Adipocyte (in vitro differentiated cells): ENCODE measurements around the gene GUCA2A.

Source experiments
- DNase-seq: peaks from one replicate; pipeline ENCODE4 v3.0.0-alpha.2; 2015; ENCODE audit warnings: low read depth
- H3K27me3 ChIP-seq: replicated peaks from 2 replicates; pipeline ENCODE4 v1.7.0; 2013; ENCODE audit warnings: mild to moderate bottlenecking, low read length, moderate library complexity; ENCODE audit not compliant: control insufficient read depth, insufficient read depth
- H3K36me3 ChIP-seq: 2 replicates; pipeline ENCODE4 v1.7.0; 2013; ENCODE audit warnings: low read length, mild to moderate bottlenecking, moderate library complexity; ENCODE audit not compliant: control insufficient read depth, insufficient read depth, severe bottlenecking
- H3K4me1 ChIP-seq: 2 replicates; pipeline ENCODE4 v1.7.0; 2013; ENCODE audit warnings: mild to moderate bottlenecking, low read length, moderate library complexity; ENCODE audit not compliant: control insufficient read depth, insufficient read depth
- H3K4me3 ChIP-seq: 2 replicates; pipeline ENCODE4 v1.7.0; 2013; ENCODE audit warnings: mild to moderate bottlenecking, low read length, moderate library complexity
- H3K9ac ChIP-seq: 2 replicates; pipeline ENCODE4 v1.7.0; 2013; ENCODE audit warnings: mild to moderate bottlenecking, low read length, moderate library complexity
- H3K9me3 ChIP-seq: 2 replicates; pipeline ENCODE4 v1.7.0; 2013; ENCODE audit warnings: mild to moderate bottlenecking, low read length, moderate library complexity; ENCODE audit not compliant: control insufficient read depth

GUCA2A gene

DNA sequence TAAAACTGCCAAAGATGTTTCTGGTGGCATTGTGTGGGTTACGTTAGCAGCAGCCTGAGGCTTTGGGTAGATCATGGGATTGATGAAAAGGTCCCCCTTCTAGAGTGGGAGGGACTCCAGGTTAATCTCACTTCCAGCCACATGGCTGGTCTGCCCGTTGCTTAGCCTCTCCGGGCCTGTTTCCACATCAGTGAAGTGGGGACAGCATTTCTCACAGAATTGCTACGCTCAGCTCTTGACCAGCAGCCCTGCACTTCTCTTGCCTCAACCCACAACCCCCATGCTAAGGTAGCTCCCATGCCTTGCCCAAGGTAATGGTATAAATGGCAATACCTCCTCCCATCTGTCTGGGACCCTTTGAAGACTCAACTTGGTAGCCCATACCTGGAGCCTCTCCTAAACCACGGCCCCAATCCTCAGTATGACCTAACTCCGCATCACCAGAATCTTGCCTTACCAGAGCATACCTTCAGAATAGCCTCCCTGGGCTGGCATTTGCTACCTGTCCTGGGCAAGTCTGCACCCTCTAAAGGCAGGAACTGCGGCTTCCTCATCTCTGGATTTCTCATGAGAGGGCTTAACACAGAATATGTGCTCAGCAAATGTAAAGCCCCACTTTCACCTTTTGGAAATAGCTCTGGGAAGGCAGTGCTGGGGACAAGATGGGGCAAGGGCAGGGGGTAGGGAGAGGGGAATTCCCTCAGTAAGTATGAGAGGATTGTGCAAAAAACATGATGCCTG, 10.9 kb upstream of the GUCA2A start:
- no peak overlapping the region for H3K9ac ChIP-seq
- H3K4me1 ChIP-seq: peaks cover 41% of the 10 kb centered on the region
- no peaks in the 10 kb centered on the region for H3K27me3 ChIP-seq
- H3K36me3 ChIP-seq: no peaks in the 10 kb centered on the region
- H3K4me3 ChIP-seq: no peak overlapping the region
- no peak for DNase-seq
- H3K9me3 ChIP-seq: no peaks in the 10 kb centered on the region

DNA sequence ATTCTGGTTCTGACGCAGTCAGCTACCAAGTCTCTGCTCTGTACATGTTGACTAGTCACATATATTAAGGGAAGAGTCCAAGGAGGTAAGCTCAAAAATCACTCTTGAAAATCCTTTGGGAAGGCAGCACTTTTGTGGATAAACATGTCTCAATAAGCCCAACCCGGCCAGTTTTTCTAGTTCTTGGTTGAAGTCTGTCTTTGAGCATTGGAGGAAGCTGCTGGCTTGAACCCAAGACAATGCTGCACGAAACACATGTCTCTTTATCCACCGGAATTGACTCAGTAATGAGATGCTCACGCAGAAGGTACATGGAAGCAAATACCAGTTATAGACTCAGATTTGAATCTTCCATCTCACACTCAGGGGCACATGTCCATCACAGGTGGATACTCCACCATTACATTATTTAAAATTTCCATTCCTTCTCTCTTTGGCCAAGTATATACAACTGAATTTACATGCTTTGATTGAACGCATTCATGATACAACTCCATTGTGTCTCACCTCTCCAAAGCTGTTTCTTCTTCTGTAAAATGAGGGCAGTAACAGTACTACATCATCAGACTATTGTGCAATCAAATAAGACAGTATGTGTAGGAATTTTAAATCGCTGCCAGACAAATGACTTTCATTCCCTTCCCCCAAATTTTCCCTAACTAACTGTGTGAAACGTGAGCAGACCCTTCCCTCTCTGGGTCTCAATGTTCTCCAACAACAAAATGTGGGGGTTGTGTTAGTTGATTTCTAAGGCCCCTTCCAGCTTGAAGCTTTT, 9.6 kb upstream of the GUCA2A start:
- H3K4me3 ChIP-seq: no peak overlapping the region
- peak; percentile 44 for DNase-seq
- no peaks in the 10 kb centered on the region for H3K27me3 ChIP-seq
- H3K9ac ChIP-seq: no peak overlapping the region
- no peaks in the 10 kb centered on the region for H3K36me3 ChIP-seq
- H3K4me1 ChIP-seq: peaks cover 34% of the 10 kb centered on the region
- H3K9me3 ChIP-seq: no peaks in the 10 kb centered on the region

DNA sequence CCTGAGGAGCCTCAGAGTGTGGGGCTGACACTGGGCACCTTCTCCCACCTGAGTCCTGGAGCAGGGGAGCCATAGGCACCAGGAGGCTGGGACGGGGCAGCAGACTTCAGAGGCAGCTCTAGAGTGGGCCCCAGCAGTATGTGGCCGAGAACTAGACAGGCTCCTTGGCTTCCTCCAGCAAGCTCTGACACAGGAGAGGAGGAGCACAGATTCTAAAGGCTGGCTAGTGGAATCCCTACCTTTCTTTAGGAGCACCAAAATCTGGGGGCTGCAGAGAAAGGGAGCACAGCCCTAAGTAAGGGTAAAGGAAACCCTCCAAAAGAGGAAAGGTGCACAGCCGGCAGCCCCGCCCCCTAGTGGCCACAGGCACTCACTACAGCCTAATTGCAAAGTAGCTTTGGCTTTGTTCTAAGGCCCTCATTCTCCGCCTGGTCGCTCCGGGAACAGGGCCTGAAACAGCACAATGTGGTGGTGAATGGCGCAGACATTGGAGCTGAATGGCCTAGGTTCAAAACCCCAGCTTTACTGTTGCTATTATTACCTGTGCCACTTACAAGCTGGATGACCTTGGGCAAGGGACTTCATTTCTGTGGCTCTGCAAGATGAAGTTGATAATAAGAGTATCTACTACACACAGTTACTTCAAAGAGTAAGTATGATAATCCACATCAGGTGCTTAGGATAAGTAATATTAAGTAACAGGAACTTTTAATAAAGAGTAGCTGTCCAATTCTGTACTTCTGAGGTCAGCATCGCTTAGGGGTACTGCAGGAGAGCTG, 8.8 kb upstream of the GUCA2A start:
- no peaks in the 10 kb centered on the region for H3K27me3 ChIP-seq
- H3K4me1 ChIP-seq: peaks cover 27% of the 10 kb centered on the region
- peak; percentile 69 for DNase-seq
- no peak overlapping the region for H3K4me3 ChIP-seq
- H3K36me3 ChIP-seq: no peaks in the 10 kb centered on the region
- no peaks in the 10 kb centered on the region for H3K9me3 ChIP-seq
- no peak overlapping the region for H3K9ac ChIP-seq

DNA sequence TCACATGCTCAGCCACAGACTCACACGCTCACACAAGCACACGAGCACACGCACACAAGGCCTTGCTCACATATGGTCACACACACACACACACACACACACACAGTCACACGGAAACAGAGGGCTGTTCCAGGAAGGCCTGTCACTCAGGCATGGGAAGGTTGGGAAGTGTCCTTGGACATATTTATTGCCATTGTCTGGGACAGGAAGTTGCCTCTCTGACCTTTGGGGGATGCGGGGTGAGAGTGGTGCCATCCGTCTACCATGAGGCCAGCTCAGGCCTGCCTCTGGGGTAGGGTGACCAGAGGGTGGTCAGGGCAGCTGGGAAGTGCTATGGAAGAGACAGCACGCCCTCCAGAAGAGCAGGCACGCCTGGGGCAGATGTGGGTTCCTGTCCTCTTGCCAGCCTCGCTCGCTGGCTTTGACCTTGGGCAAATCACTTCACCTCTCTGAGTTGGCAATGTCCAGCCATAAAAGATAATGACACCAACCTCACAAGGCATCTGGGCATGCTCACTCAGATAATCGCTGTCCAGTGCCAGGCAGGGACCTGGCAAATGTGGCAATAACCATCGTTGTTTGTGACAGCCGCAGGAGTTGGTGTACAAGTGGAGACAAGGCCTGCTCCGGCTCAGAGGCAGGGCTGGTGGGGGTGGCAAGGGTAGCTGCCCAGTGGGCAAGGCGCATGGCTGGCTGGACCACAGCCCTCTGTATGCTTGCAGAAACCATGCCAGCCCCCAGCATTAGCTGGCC, 8.0 kb upstream of the GUCA2A start:
- Histone ChIP-seq H3K27me3 (no peaks in the 10 kb centered on the region), H3K4me1 (peaks cover 19% of the 10 kb centered on the region), H3K36me3 (no peaks in the 10 kb centered on the region), H3K9ac (no peak overlapping the region), H3K9me3 (no peaks in the 10 kb centered on the region), H3K4me3 (no peak overlapping the region)
- DNase-seq: no peak

DNA sequence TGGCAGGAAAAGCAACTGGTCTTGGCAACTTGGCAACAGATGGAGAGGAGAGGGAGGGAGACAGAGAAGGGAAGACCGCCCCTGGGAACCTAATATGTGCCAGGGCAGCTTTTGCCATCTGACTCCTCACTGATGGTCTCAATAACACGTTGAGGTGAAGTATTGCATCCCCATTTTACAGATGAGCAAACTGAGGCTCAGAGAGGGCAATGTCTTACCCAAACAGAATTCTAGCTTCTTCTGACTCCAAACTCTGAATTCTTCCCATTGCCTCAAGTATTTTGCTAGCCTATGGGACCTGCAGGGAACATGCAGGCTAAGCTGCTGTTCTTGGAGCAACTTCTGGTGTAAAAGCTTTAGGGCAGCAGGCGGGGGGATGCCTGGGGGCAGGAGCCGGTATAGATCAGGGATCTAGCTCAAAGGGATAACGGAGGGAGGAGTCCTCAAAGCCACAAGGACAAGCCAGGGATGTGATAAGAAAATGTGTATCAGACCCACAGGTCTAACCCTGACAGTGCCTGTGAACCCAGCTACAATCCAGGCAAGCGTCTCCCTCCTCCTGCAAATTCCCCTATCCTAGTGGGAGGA, 7.2 kb upstream of the GUCA2A start:
- Histone ChIP-seq H3K4me3 (no peak overlapping the region), H3K36me3 (no peaks in the 10 kb centered on the region), H3K27me3 (no peaks in the 10 kb centered on the region), H3K9ac (no peak overlapping the region), H3K9me3 (no peaks in the 10 kb centered on the region), H3K4me1 (peaks cover 15% of the 10 kb centered on the region)
- DNase-seq: no peak

DNA sequence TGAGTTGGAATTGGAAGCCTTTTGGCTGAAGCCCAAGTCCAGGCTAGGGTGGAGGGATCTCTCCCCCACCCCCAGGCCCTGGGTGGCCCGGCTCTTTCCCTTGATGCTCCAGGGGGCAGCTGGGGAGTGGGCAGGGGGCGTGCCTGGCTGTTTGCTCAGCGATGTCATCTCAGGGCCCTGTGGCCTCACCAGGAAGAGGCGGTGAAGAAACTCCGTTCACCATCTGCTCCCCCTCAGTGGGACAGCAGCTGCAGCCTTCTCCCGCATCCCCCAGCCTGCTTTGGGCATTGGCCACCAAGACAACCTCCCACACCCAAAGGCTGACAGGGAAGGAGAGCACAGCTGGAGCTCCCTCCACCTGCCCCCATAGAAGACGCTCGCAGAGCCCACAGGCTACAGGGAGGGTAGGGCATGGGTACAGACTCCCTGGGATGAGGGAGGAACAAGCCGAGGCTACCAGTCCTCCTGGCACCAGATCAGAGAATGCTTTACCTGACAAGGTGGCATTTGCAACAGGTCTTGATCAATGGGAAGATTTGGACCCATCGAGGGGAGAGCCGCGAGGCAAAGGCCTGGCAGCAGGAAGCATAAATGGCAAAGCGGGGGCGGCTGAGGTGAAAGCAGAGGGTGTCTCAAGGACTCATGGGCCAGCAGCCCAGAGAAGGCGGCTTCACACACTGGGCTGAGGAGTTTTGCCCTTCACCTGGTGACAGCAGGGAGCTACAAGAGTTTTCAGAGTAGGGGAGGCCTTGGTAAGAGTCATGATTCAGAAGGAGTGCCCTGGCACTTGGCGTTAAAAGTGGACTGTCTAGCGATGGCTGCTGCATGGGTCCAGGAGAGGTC, 6.5 kb upstream of the GUCA2A start:
- no peak for DNase-seq
- Histone ChIP-seq H3K9me3 (no peaks in the 10 kb centered on the region), H3K9ac (no peak overlapping the region), H3K4me1 (peaks cover 15% of the 10 kb centered on the region), H3K36me3 (no peaks in the 10 kb centered on the region), H3K27me3 (no peaks in the 10 kb centered on the region), H3K4me3 (no peak overlapping the region)

DNA sequence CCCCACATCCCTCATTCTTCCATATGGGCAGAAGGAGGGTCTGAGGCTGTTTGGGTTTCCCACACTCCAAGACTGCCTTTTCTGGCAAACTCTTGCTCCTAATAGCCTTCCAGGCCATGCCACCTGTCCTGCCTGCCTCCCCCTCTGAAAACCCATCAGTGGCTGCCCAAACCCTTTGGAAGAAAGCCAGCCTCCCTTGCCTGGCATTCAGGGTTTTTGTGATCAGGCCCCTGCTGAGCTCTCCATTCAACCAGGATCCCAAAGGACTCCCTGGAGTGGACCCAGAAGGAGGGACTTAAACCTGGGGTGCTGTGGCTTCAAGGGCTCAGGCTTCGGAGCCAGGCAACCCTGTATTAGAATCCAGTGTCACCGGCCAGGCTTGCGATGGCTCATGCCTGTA, 4.2 kb upstream of the GUCA2A start:
- Histone ChIP-seq H3K36me3 (no peaks in the 10 kb centered on the region), H3K27me3 (peaks cover 7% of the 10 kb centered on the region), H3K9ac (no peak overlapping the region), H3K4me3 (no peak overlapping the region), H3K9me3 (no peaks in the 10 kb centered on the region), H3K4me1 (peaks cover 4% of the 10 kb centered on the region)
- no peak for DNase-seq

DNA sequence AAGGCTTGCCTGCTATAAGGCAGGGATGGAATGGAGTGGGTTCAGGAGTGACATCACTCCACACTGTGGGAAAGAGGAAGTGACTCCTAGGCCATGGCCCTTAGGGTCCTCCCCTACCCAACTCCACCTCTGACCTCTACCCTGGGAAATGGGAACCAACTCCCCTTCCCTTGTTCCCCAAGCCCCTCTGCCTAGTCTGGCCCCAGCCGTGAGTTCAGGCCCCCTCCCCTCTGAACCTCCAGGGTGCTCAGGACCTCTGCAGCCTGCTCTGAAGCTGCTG, 3.8 kb upstream of the GUCA2A start:
- Histone ChIP-seq H3K9me3 (no peaks in the 10 kb centered on the region), H3K27me3 (peaks cover 10% of the 10 kb centered on the region), H3K4me1 (no peaks in the 10 kb centered on the region), H3K9ac (no peak overlapping the region), H3K36me3 (no peaks in the 10 kb centered on the region), H3K4me3 (no peak overlapping the region)
- no peak for DNase-seq

DNA sequence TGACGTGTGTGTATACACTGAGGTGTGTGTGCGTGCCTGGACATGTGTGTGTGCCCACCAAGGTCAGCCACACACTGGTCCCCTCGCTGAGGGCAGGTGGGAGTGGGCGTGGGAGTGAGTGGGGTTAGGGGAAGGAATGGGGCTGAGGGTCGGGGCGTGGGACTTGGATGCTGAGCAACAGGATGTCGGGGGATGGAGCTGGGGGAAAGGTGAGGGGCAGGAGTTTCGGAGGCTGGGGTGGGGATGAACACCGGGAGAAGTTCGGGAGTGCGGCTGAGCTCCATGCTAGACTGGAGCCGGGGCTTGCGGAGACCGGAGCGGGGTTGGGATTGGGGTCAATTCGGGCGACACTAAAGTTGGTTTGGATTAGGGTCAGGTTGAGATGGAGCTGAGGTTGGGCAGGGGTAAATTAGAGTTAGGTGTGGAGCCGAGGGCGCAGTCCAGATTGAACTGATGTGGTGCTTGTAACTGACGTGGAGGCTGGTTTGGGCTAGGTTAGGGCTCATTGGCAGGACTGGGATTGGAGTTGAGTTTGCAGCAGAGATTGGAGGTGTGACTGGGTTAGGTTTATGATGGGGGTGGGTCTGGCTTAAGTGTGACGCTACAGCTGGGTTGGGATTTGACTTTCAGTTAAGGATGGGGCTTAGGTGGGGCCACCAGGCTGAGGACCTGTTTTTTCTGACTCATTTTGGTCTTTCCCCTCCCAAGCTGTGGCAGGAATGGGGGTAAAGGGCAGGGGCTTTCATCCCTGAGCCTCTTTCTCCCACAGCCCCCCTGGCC, 3.3 kb upstream of the GUCA2A start:
- H3K4me3 ChIP-seq: no peak overlapping the region
- peaks cover 15% of the 10 kb centered on the region for H3K27me3 ChIP-seq
- no peaks in the 10 kb centered on the region for H3K9me3 ChIP-seq
- DNase-seq: no peak
- H3K4me1 ChIP-seq: no peaks in the 10 kb centered on the region
- no peaks in the 10 kb centered on the region for H3K36me3 ChIP-seq
- H3K9ac ChIP-seq: no peak overlapping the region
